IMR-90 (cell line): Measurements from ENCODE around the gene CREBBP. TPM values are rescaled to one million over a fixed set of nuclear protein-coding genes. Genes with fewer than 3 reads are reported as not detected.

ENCODE experiments used
- ATAC-seq: fragments of 200-7000 bp; cut with Tn5 transposase; 2 replicates; pipeline ENCODE4 v1.9.1; 2020; ENCODE audit warnings: low read depth, mild to moderate bottlenecking, moderate library complexity
- BruUV-seq: library from RNA; stranded (reverse); fragments of 400-500 nt; replicated peaks from 2 replicates; lab custom pipeline; 2021; lab: Mats Ljungman, UMichigan
- CTCF ChIA-PET: fragments of 300-600 bp; formaldehyde crosslinking; extraction: SDS; loops from one replicate; lab custom pipeline; 2021; ENCODE audit warnings: antibody characterized with exemption; lab: Yijun Ruan, JAX
- POLR2A ChIA-PET: fragments of 300-600 bp; sonication (Branson Sonifier 250); formaldehyde crosslinking; loops from one replicate; lab custom pipeline; 2022; ENCODE audit warnings: antibody characterized with exemption; ENCODE audit not compliant: unreplicated experiment; lab: Charles Lee
- DNase-seq: peaks from one replicate; pipeline ENCODE4 v3.0.0; 2013
- H2AFZ ChIP-seq: replicated peaks from 2 replicates; pipeline ENCODE3; 2013; ENCODE audit warnings: low read length, mild to moderate bottlenecking; ENCODE audit not compliant: poor library complexity
- H2AK5ac ChIP-seq: 2 replicates; pipeline ENCODE4 v1.6.1; 2013; ENCODE audit warnings: low read depth, low read length, inconsistent platforms
- H2AK9ac ChIP-seq: replicated peaks from 2 replicates; pipeline ENCODE3; 2013; ENCODE audit warnings: mild to moderate bottlenecking, low read depth, low read length, moderate library complexity; ENCODE audit not compliant: poor library complexity
- H2BK120ac ChIP-seq: 2 replicates; pipeline ENCODE4 v1.6.1; 2013; ENCODE audit warnings: low read depth, low read length, inconsistent platforms
- H2BK15ac ChIP-seq: 3 replicates; pipeline ENCODE4 v1.6.1; 2013; ENCODE audit warnings: low read depth, low read length, inconsistent platforms
- H2BK20ac ChIP-seq: 2 replicates; pipeline ENCODE4 v1.6.1; 2013; ENCODE audit warnings: low read depth, mild to moderate bottlenecking, inconsistent platforms, low read length, moderate library complexity
- H2BK5ac ChIP-seq: 2 replicates; pipeline ENCODE4 v1.6.1; 2013; ENCODE audit warnings: mild to moderate bottlenecking, low read depth, low read length, inconsistent platforms; ENCODE audit not compliant: poor library complexity, severe bottlenecking
- H3K14ac ChIP-seq: replicated peaks from 2 replicates; pipeline ENCODE4 v1.6.1; 2013; ENCODE audit warnings: low read depth, low read length, inconsistent platforms
- H3K18ac ChIP-seq: 2 replicates; pipeline ENCODE4 v1.6.1; 2013; ENCODE audit warnings: low read depth, low read length, control low read depth
- H3K23ac ChIP-seq: 2 replicates; pipeline ENCODE4 v1.6.1; 2013; ENCODE audit warnings: low read depth, low read length, inconsistent platforms
- H3K27ac ChIP-seq: 2 replicates; pipeline ENCODE4 v1.5.1; 2013; ENCODE audit warnings: mild to moderate bottlenecking, control low read depth, low read length; ENCODE audit not compliant: insufficient read depth
- H3K27me3 ChIP-seq: 2 replicates; pipeline ENCODE4 v1.6.1; 2013; ENCODE audit warnings: low read length; ENCODE audit not compliant: control insufficient read depth, insufficient read depth
- H3K36me3 ChIP-seq: 2 replicates; pipeline ENCODE4 v1.6.1; 2013; ENCODE audit warnings: low read length, mixed read lengths; ENCODE audit not compliant: control insufficient read depth, insufficient read depth
- H3K4ac ChIP-seq: 2 replicates; pipeline ENCODE4 v1.6.1; 2013; ENCODE audit warnings: low read depth, low read length, inconsistent platforms
- H3K4me1 ChIP-seq: 2 replicates; pipeline ENCODE4 v1.6.1; 2013; ENCODE audit warnings: low read length, mixed read lengths; ENCODE audit not compliant: control insufficient read depth, insufficient read depth
- H3K4me2 ChIP-seq: 2 replicates; pipeline ENCODE4 v1.6.1; 2013; ENCODE audit warnings: low read depth, mild to moderate bottlenecking, control low read depth, low read length, moderate library complexity
- H3K4me3 ChIP-seq: 2 replicates; pipeline ENCODE4 v1.5.1; 2013; ENCODE audit warnings: low read depth, mild to moderate bottlenecking, control low read depth, low read length, moderate library complexity; ENCODE audit not compliant: insufficient read depth
- H3K56ac ChIP-seq: 2 replicates; pipeline ENCODE4 v1.6.1; 2013; ENCODE audit warnings: low read length, inconsistent platforms; ENCODE audit not compliant: insufficient read depth; ENCODE audit errors: extremely low read depth
- H3K79me1 ChIP-seq, 2 experiments: 2 replicates each; pipeline ENCODE4 v1.6.1; 2013; ENCODE audit warnings: low read length in 2 of 2, inconsistent platforms in 1 of 2, low read depth in 1 of 2
- H3K9ac ChIP-seq: 2 replicates; pipeline ENCODE4 v1.6.1; 2013; ENCODE audit warnings: low read depth, low read length, control low read depth
- H3K9me1 ChIP-seq: 2 replicates; pipeline ENCODE4 v1.6.1; 2013; ENCODE audit warnings: low read length, inconsistent platforms; ENCODE audit not compliant: insufficient read depth
- H3K9me3 ChIP-seq: 2 replicates; pipeline ENCODE4 v1.6.1; 2013; ENCODE audit warnings: low read length; ENCODE audit not compliant: control insufficient read depth, insufficient read depth
- H4K20me1 ChIP-seq: 2 replicates; pipeline ENCODE4 v1.6.1; 2013; ENCODE audit warnings: low read length, inconsistent platforms; ENCODE audit not compliant: insufficient read depth
- H4K5ac ChIP-seq: 2 replicates; pipeline ENCODE4 v1.6.1; 2013; ENCODE audit warnings: mild to moderate bottlenecking, low read depth, low read length, control low read depth
- H4K8ac ChIP-seq, 2 experiments: 2 replicates each; pipeline ENCODE4 v1.6.1; 2013; ENCODE audit warnings: low read depth in 2 of 2, low read length in 2 of 2, control low read depth in 1 of 2, inconsistent platforms in 1 of 2
- H4K91ac ChIP-seq: 2 replicates; pipeline ENCODE4 v1.6.1; 2013; ENCODE audit warnings: low read depth, low read length, inconsistent platforms; ENCODE audit not compliant: insufficient read depth
- BHLHE40 ChIP-seq: fragments of 150-350 bp; IDR thresholded peaks from 2 replicates; pipeline ENCODE4 v1.6.1; 2016; ENCODE audit warnings: mild to moderate bottlenecking, low read depth, low read length
- CEBPB ChIP-seq: IDR thresholded peaks from 2 replicates; pipeline ENCODE4 v1.6.1; 2012; ENCODE audit warnings: low read depth, low read length, improper control_type of control experiment
- CHD1 ChIP-seq: IDR thresholded peaks from 2 replicates; pipeline ENCODE4 v1.6.1; 2012; ENCODE audit warnings: low read depth, low read length, improper control_type of control experiment
- FOS ChIP-seq: fragments of 150-350 bp; IDR thresholded peaks from 2 replicates; pipeline ENCODE4 v1.6.1; 2016; ENCODE audit warnings: low read depth, low read length
- MAFK ChIP-seq: IDR thresholded peaks from 2 replicates; pipeline ENCODE4 v1.6.1; 2012; ENCODE audit warnings: low read depth, low read length, improper control_type of control experiment
- MAZ ChIP-seq: IDR thresholded peaks from 2 replicates; pipeline ENCODE4 v1.6.1; 2012; ENCODE audit warnings: low read depth, mild to moderate bottlenecking, low read length, improper control_type of control experiment, moderate library complexity, borderline replicate concordance
- MXI1 ChIP-seq: IDR thresholded peaks from 2 replicates; pipeline ENCODE4 v1.6.1; 2012; ENCODE audit warnings: low read depth, mild to moderate bottlenecking, low read length, moderate library complexity, borderline replicate concordance
- NFE2L2 ChIP-seq: fragments of 150-350 bp; IDR thresholded peaks from 2 replicates; pipeline ENCODE4 v1.6.1; 2016; ENCODE audit warnings: low read depth, mild to moderate bottlenecking, low read length
- POLR2A ChIP-seq: IDR thresholded peaks from 2 replicates; pipeline ENCODE4 v1.6.1; 2012; ENCODE audit warnings: mild to moderate bottlenecking, low read depth, low read length
- RAD21 ChIP-seq: IDR thresholded peaks from 2 replicates; pipeline ENCODE4 v1.6.1; 2012; ENCODE audit warnings: low read length, improper control_type of control experiment
- RCOR1 ChIP-seq: IDR thresholded peaks from 2 replicates; pipeline ENCODE4 v1.6.1; 2012; ENCODE audit warnings: mild to moderate bottlenecking, low read length, improper control_type of control experiment; ENCODE audit not compliant: insufficient replicate concordance
- RFX5 ChIP-seq: IDR thresholded peaks from 2 replicates; pipeline ENCODE4 v1.8.0; 2012; ENCODE audit warnings: low read depth, mild to moderate bottlenecking, low read length, moderate library complexity
- SMC3 ChIP-seq: fragments of 150-350 bp; IDR thresholded peaks from 2 replicates; pipeline ENCODE4 v1.6.1; 2016; ENCODE audit warnings: low read depth, mild to moderate bottlenecking, antibody characterized with exemption, low read length, moderate library complexity
- WGBS, 2 experiments: methylation state at CpG; one replicate each; pipeline versions ENCODE4 v1.1.5 to v1.1.7; 2013; ENCODE audit warnings: missing lambda C conversion rate in 2 of 2; ENCODE audit not compliant: insufficient read length in 1 of 2; ENCODE audit errors: extremely low coverage in 2 of 2; 5-methylcytosine and 5-hydroxymethylcytosine counted together
- dilution Hi-C: fragments of 300-500 bp; cut with HindIII; formaldehyde crosslinking; loops from one replicate; pipeline ENCODE4 v1.14.3; 2018; ENCODE audit warnings: low sequenced_read_pairs; ENCODE audit not compliant: unreplicated experiment
- in situ Hi-C: fragments of 300-500 bp; cut with MboI; formaldehyde crosslinking; loops from 3 replicates; pipeline ENCODE4 v1.14.3; 2019; ENCODE audit warnings: low sequenced_read_pairs, inconsistent platforms, mixed read lengths
- intact Hi-C: fragments of 100-400 bp; cut with micrococcal nuclease; formaldehyde crosslinking; loops from 2 replicates; pipeline ENCODE4 v1.10.0; 2022
- polyA plus RNA-seq, 3 experiments: library from polyadenylated mRNA; depleted of rRNA; stranded (reverse); fragments of >200 nt; gene quantifications; 2 replicates each; pipeline ENCODE4 v1.2.3, GENCODE V29; 2012; ENCODE audit warnings: low replicate concordance in 1 of 3
- total RNA-seq: library from RNA; depleted of rRNA; stranded (reverse); fragments of >200 nt; gene quantifications from 2 replicates; pipeline ENCODE4 v1.2.3, GENCODE V29; 2012
- TF ChIP-seq, protein P1 (sequence below): fragments of 150-350 bp; IDR thresholded peaks from 2 replicates; pipeline ENCODE4 v1.6.1; 2016; ENCODE audit warnings: low read depth, mild to moderate bottlenecking, low read length, moderate library complexity, borderline replicate concordance
- TF ChIP-seq, protein P2 (sequence below): conservative IDR thresholded peaks from 2 replicates; pipeline ENCODE4 v1.5.1; 2012; ENCODE audit warnings: mild to moderate bottlenecking, low read depth, low read length, improper control_type of control experiment
- TF ChIP-seq, protein P3 (sequence below): fragments of 150-350 bp; IDR thresholded peaks from 2 replicates; pipeline ENCODE4 v1.6.1; 2017; ENCODE audit warnings: mild to moderate bottlenecking, antibody characterized with exemption, low read length, low read depth

The CREBBP gene
- total and polyA plus RNA-seq, 2 of the 4 experiments (the other 2 are of a cell fraction) = 7.3 to 12.5 TPM

DNA sequence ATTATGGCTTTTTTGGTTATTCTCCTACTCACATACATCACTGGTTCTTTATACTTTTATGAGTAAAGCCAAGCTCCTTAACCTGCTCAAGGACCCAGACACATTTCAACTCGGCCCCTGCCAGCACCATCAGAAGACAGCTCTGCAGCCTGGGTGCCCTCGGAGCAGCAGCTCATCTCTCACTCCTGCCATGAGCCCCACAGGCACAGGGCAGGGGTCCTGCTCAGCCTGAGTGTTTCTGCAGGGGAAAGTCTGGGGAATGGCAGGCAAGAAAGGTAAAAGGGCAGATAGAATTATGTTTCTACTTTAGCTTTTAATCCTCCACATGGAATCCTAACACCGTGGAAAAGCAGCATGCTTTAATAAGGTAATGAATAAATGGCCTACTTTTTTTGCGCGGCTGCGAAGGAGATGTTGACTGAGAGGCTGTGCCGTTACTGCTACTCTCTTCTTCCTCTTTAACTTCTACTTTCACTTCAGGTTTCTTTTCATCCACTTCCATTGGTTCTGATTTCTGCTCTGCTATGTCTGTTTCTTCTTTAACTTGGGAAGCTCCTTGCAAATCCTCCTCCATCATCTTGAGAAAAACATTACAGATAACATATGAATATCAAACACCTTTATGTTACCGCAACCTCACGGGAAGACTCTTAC is 113.1 kb downstream of the CREBBP start:
- in situ Hi-C loops (no loop called here), dilution Hi-C loops (no loop called here), intact Hi-C loops (no loop called here)
- Histone ChIP-seq H3K56ac (no peak overlapping the region), H3K18ac (no peak overlapping the region), H3K27ac (no peak overlapping the region), H4K91ac (no peak overlapping the region), H3K36me3 (peaks cover 56% of the 10 kb centered on the region), H2BK20ac (no peak overlapping the region), H2BK15ac (no peak overlapping the region), H2AFZ (no peak overlapping the region), H4K20me1 (peaks cover 28% of the 10 kb centered on the region), H3K4me1 (no peaks in the 10 kb centered on the region), H2BK5ac (no peak overlapping the region), H3K4me3 (no peak overlapping the region), H3K4me2 (no peak overlapping the region), H3K9me1 (peaks cover 9% of the 10 kb centered on the region; the same call in 1 of the 2 replicates), H3K9me3 (no peaks in the 10 kb centered on the region), H3K79me1 (peaks cover 34 to 73% of the 10 kb centered on the region in 2 experiments; a peak in 3 of 4 replicates), H3K23ac (no peak overlapping the region), H3K27me3 (no peaks in the 10 kb centered on the region), H2BK120ac (no peak overlapping the region), H2AK5ac (no peak overlapping the region), H4K5ac (no peak overlapping the region), H3K4ac (no peak overlapping the region), H3K9ac (no peak overlapping the region), H4K8ac (no peak overlapping the region), H2AK9ac (peak overlapping the region; percentile 61), H3K14ac (no peak overlapping the region; the same call in 1 of the 2 replicates)
- WGBS, 2 experiments = no CpG with 5 or more reads among the region's 9 CpGs
- ATAC-seq = no peak
- ChIA-PET POLR2A (no interaction called here), CTCF (no interaction called here)
- no peak for DNase-seq
- no peak for TF ChIP-seq CEBPB
- no peak for TF ChIP-seq RCOR1
- TF ChIP-seq FOS = no peak
- TF ChIP-seq CHD1 = no peak
- TF ChIP-seq MAZ = no peak
- TF ChIP-seq NFE2L2 = no peak
- TF ChIP-seq, protein P1, sequence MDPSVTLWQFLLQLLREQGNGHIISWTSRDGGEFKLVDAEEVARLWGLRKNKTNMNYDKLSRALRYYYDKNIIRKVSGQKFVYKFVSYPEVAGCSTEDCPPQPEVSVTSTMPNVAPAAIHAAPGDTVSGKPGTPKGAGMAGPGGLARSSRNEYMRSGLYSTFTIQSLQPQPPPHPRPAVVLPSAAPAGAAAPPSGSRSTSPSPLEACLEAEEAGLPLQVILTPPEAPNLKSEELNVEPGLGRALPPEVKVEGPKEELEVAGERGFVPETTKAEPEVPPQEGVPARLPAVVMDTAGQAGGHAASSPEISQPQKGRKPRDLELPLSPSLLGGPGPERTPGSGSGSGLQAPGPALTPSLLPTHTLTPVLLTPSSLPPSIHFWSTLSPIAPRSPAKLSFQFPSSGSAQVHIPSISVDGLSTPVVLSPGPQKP = no peak
- TF ChIP-seq RFX5 = no peak
- TF ChIP-seq SMC3 = no peak
- TF ChIP-seq MXI1 = no peak
- TF ChIP-seq MAFK = no peak
- TF ChIP-seq BHLHE40 = no peak
- TF ChIP-seq, protein P2, sequence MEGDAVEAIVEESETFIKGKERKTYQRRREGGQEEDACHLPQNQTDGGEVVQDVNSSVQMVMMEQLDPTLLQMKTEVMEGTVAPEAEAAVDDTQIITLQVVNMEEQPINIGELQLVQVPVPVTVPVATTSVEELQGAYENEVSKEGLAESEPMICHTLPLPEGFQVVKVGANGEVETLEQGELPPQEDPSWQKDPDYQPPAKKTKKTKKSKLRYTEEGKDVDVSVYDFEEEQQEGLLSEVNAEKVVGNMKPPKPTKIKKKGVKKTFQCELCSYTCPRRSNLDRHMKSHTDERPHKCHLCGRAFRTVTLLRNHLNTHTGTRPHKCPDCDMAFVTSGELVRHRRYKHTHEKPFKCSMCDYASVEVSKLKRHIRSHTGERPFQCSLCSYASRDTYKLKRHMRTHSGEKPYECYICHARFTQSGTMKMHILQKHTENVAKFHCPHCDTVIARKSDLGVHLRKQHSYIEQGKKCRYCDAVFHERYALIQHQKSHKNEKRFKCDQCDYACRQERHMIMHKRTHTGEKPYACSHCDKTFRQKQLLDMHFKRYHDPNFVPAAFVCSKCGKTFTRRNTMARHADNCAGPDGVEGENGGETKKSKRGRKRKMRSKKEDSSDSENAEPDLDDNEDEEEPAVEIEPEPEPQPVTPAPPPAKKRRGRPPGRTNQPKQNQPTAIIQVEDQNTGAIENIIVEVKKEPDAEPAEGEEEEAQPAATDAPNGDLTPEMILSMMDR = no peak
- TF ChIP-seq, protein P3, sequence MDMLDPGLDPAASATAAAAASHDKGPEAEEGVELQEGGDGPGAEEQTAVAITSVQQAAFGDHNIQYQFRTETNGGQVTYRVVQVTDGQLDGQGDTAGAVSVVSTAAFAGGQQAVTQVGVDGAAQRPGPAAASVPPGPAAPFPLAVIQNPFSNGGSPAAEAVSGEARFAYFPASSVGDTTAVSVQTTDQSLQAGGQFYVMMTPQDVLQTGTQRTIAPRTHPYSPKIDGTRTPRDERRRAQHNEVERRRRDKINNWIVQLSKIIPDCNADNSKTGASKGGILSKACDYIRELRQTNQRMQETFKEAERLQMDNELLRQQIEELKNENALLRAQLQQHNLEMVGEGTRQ = no peak
- TF ChIP-seq POLR2A = no peak
- TF ChIP-seq RAD21 = no peak
- BruUV-seq = no TSS peak
